K562 (cell line): Measurements from ENCODE around the gene ITK. TPM values are rescaled to one million over a fixed set of nuclear protein-coding genes. Genes with fewer than 3 reads are reported as not detected.

Source experiments
- ATAC-seq: fragments of 200-7000 bp; cut with Tn5 transposase; 3 replicates; pipeline ENCODE4 v1.9.1; 2020; ENCODE audit warnings: moderate library complexity
- BruUV-seq: library from RNA; stranded (reverse); fragments of 400-500 nt; replicated peaks from 2 replicates; lab custom pipeline; 2021; lab: Mats Ljungman, UMichigan
- CTCF ChIA-PET: fragments of 300-600 bp; formaldehyde crosslinking; extraction: SDS; loops from one replicate; lab custom pipeline; 2021; ENCODE audit warnings: low intra/inter-chr PET ratio; lab: Yijun Ruan, JAX
- POLR2A ChIA-PET: fragments of 300-600, 350-650 bp; sonication (Branson Sonifier 250); formaldehyde crosslinking; extraction: SDS; loops from one replicate; lab custom pipeline; 2021; ENCODE audit warnings: antibody characterized with exemption, inconsistent platforms; lab: Yijun Ruan, JAX
- DNase-seq, 4 experiments: peaks; one replicate each; pipeline versions ENCODE4 v3.0.0 to v3.0.0-alpha.2; 2011 to 2018; ENCODE audit warnings: low spot score in 3 of 4, mixed read lengths in 3 of 4; ENCODE audit errors: extremely low read depth in 1 of 4
- FAIRE-seq: peaks from 2 replicates; lab custom pipeline; 2011; peaks lifted over from hg19 to GRCh38; lab: Jason Lieb, UNC
- H2AFZ ChIP-seq: 2 replicates; pipeline ENCODE4 v1.6.0; 2011; ENCODE audit warnings: low read depth, low read length, control low read depth, inconsistent platforms
- H3K27ac ChIP-seq: fragments of 200-600 bp; 3 replicates; pipeline ENCODE4 v1.8.0; 2011; ENCODE audit warnings: low read depth, mild to moderate bottlenecking, control low read depth, inconsistent platforms, low read length, moderate library complexity, mixed read lengths; ENCODE audit errors: extremely low read depth
- H3K27me3 ChIP-seq, 2 experiments: fragments of 300-600 bp in 1 of 2; 2 replicates in 1 of 2; 3 replicates in 1 of 2; pipeline versions ENCODE4 v1.6.0 to v1.8.0; 2011; ENCODE audit warnings: inconsistent platforms in 2 of 2, low read length in 2 of 2, mild to moderate bottlenecking in 1 of 2, mixed read lengths in 1 of 2, moderate library complexity in 1 of 2; ENCODE audit not compliant: control insufficient read depth in 2 of 2, insufficient read depth in 2 of 2
- H3K36me3 ChIP-seq: fragments of 300-600 bp; 3 replicates; pipeline ENCODE4 v1.8.0; 2011; ENCODE audit warnings: mild to moderate bottlenecking, low read length, inconsistent platforms; ENCODE audit not compliant: control insufficient read depth, insufficient read depth
- H3K4me1 ChIP-seq, 2 experiments: fragments of 200-600 bp in 1 of 2; replicated peaks in 1 of 2; 2 replicates in 1 of 2; 3 replicates in 1 of 2; pipeline versions ENCODE4 v1.5.1 to v1.8.0; 2011; ENCODE audit warnings: inconsistent platforms in 2 of 2, low read length in 2 of 2, mild to moderate bottlenecking in 1 of 2, mixed read lengths in 1 of 2, moderate library complexity in 1 of 2; ENCODE audit not compliant: control insufficient read depth in 2 of 2, insufficient read depth in 2 of 2
- H3K4me2 ChIP-seq: 2 replicates; pipeline ENCODE4 v1.6.1; 2011; ENCODE audit warnings: low read length, control low read depth, inconsistent platforms, mixed read lengths; ENCODE audit not compliant: insufficient read depth
- H3K4me3 ChIP-seq: fragments of 200-600 bp; sonication (generic), shearing (Covaris generic); 2 replicates; pipeline ENCODE4 v1.5.1; 2016; ENCODE audit warnings: control low read depth, inconsistent platforms
- H3K79me2 ChIP-seq: fragments of 200-600 bp; 3 replicates; pipeline ENCODE4 v1.8.0; 2011; ENCODE audit warnings: low read length, inconsistent platforms; ENCODE audit not compliant: control insufficient read depth, insufficient read depth
- H3K9ac ChIP-seq, 2 experiments: 2 replicates each; pipeline versions ENCODE4 v1.6.0 to v1.6.1; 2011; ENCODE audit warnings: low read depth in 2 of 2, low read length in 2 of 2, control low read depth in 1 of 2, inconsistent platforms in 1 of 2, mild to moderate bottlenecking in 1 of 2, mixed read lengths in 1 of 2; ENCODE audit not compliant: insufficient read depth in 1 of 2
- H3K9me1 ChIP-seq: one replicate; pipeline ENCODE4 v1.6.0; 2011; ENCODE audit warnings: inconsistent platforms, mild to moderate bottlenecking, low read length, moderate library complexity; ENCODE audit not compliant: control insufficient read depth, insufficient read depth
- H3K9me3 ChIP-seq: replicated peaks from 2 replicates; pipeline ENCODE4 v1.5.1; 2011; ENCODE audit warnings: low read depth, low read length, inconsistent platforms; ENCODE audit not compliant: control insufficient read depth, insufficient read depth
- H4K20me1 ChIP-seq: replicated peaks from 2 replicates; pipeline ENCODE4 v1.6.1; 2011; ENCODE audit warnings: low read length, inconsistent platforms, mixed read lengths; ENCODE audit not compliant: control insufficient read depth, insufficient read depth
- BACH1 ChIP-seq: fragments of 200-800 bp; sonication (Bioruptor generic); IDR thresholded peaks from 2 replicates; pipeline ENCODE4 v1.6.1; 2016; ENCODE audit warnings: missing genetic modification characterization, missing compliant biosample characterization
- BRF1 ChIP-seq: IDR thresholded peaks from 3 replicates; pipeline ENCODE4 v1.6.1; 2011; ENCODE audit warnings: borderline replicate concordance, mild to moderate bottlenecking; ENCODE audit not compliant: insufficient read length; ENCODE audit errors: extremely low read depth
- CBX8 ChIP-seq: fragments of 200-600 bp; sonication (generic); IDR thresholded peaks from 2 replicates; pipeline ENCODE4 v1.6.1; 2012; ENCODE audit warnings: borderline replicate concordance, mixed run types, low read depth, mild to moderate bottlenecking, moderate library complexity, mixed read lengths, low read length, control low read depth, inconsistent platforms; ENCODE audit not compliant: poor library complexity, severe bottlenecking; ENCODE audit errors: extremely low read depth
- FOXO4 ChIP-seq: fragments of 450-650 bp; formaldehyde crosslinking; IDR thresholded peaks from 2 replicates; pipeline ENCODE4 v1.4.0; 2020; ENCODE audit warnings: mild to moderate bottlenecking, moderate library complexity
- GABPA ChIP-seq: fragments of 200-800 bp; sonication (Bioruptor generic); conservative IDR thresholded peaks from 2 replicates; pipeline ENCODE4 v1.6.1; 2016; ENCODE audit warnings: low read depth, missing genetic modification characterization, missing compliant biosample characterization
- HSF4 ChIP-seq: fragments of 250-450 bp; sonication (Bioruptor Pico); IDR thresholded peaks from 2 replicates; pipeline ENCODE4 v2.1.2; 2022; ENCODE audit warnings: mild to moderate bottlenecking, moderate library complexity, borderline replicate concordance
- KDM5B ChIP-seq: fragments of 200-600 bp; sonication (generic); IDR thresholded peaks from 2 replicates; pipeline ENCODE4 v1.6.1; 2012; ENCODE audit warnings: low read depth, mild to moderate bottlenecking, moderate library complexity, low read length, control low read depth, inconsistent platforms; ENCODE audit not compliant: insufficient replicate concordance
- L3MBTL2 ChIP-seq: fragments of 450-650 bp; IDR thresholded peaks from 2 replicates; pipeline ENCODE4 v1.6.1; 2016; ENCODE audit warnings: mild to moderate bottlenecking, moderate library complexity
- MLX ChIP-seq, 2 experiments: fragments of 450-650 bp in 1 of 2; sonication (generic) in 1 of 2; formaldehyde crosslinking; conservative IDR thresholded peaks; 2 replicates each; pipeline versions ENCODE4 v1.4.0 to v1.8.1; 2020 to 2022; ENCODE audit warnings: mild to moderate bottlenecking in 1 of 2, missing genetic modification reagents in 1 of 2
- NUFIP1 ChIP-seq: fragments of 450-650 bp; IDR thresholded peaks from 2 replicates; pipeline ENCODE4 v1.6.1; 2018; ENCODE audit not compliant: partially characterized antibody
- RFX1 ChIP-seq: fragments of 450-650 bp; IDR thresholded peaks from 2 replicates; pipeline ENCODE4 v1.6.1; 2016; ENCODE audit warnings: mild to moderate bottlenecking, moderate library complexity
- SMAD2 ChIP-seq: fragments of 150-350 bp; IDR thresholded peaks from 2 replicates; pipeline ENCODE4 v1.6.1; 2014; ENCODE audit warnings: low read depth, mild to moderate bottlenecking, low read length
- SRSF3 ChIP-seq: fragments of 200-400 bp; formaldehyde crosslinking; IDR thresholded peaks from 2 replicates; pipeline ENCODE4 v1.6.1; 2016; ENCODE audit warnings: mild to moderate bottlenecking, low read length, moderate library complexity; ENCODE audit not compliant: insufficient read depth
- TBL1XR1 ChIP-seq, 2 experiments: IDR thresholded peaks; 2 replicates each; pipeline ENCODE4 v1.6.1; 2012; ENCODE audit warnings: improper control_type of control experiment in 2 of 2, low read length in 2 of 2, mild to moderate bottlenecking in 1 of 2
- USF2 ChIP-seq: sonication (generic); formaldehyde crosslinking; IDR thresholded peaks from 2 replicates; pipeline ENCODE4 v1.5.0; 2020; ENCODE audit warnings: missing genetic modification reagents
- YY1 ChIP-seq, 3 experiments: IDR thresholded peaks; 2 replicates each; pipeline ENCODE4 v1.6.1; 2011; ENCODE audit warnings: low read length in 2 of 3, mild to moderate bottlenecking in 2 of 3, moderate library complexity in 2 of 3, borderline replicate concordance in 1 of 3, control low read depth in 1 of 3, low read depth in 1 of 3; ENCODE audit not compliant: insufficient read depth in 3 of 3, insufficient replicate concordance in 2 of 3, control insufficient read depth in 1 of 3, insufficient read length in 1 of 3; ENCODE audit errors: extremely low read depth in 1 of 3
- ZNF253 ChIP-seq: fragments of 250-450 bp; sonication (Bioruptor Pico); conservative IDR thresholded peaks from 2 replicates; pipeline ENCODE4 v1.6.1; 2021; ENCODE audit warnings: mild to moderate bottlenecking
- ZNF830 ChIP-seq: fragments of 250-450 bp; sonication (Bioruptor Pico); IDR thresholded peaks from 2 replicates; pipeline ENCODE4 v1.5.0; 2021; ENCODE audit warnings: mild to moderate bottlenecking
- WGBS: fragments of 100-300 bp; shearing (Covaris generic); methylation state at CpG from one replicate; pipeline ENCODE4 v1.1.6; 2016; ENCODE audit warnings: low coverage, mixed read lengths; ENCODE audit not compliant: insufficient coverage; ENCODE audit errors: missing lambda C conversion rate; 5-methylcytosine and 5-hydroxymethylcytosine counted together
- in situ Hi-C: fragments of 300-500 bp; cut with MboI; formaldehyde crosslinking; loops from 4 replicates; pipeline ENCODE4 v1.15.0; 2018; ENCODE audit warnings: inconsistent platforms, mixed read lengths
- intact Hi-C: fragments of 100-400 bp; cut with micrococcal nuclease; formaldehyde crosslinking; loops from 2 replicates; pipeline ENCODE4 v1.14.2; 2022
- polyA plus RNA-seq, 8 experiments: library from polyadenylated mRNA; depleted of rRNA in 4 of 8; stranded (reverse) in 5 of 8; unstranded in 3 of 8; fragments of >200 nt; fragmentation: Nextera tagmentation in 2 of 8; fragmentation: Illumina TruSeq in 1 of 8; extraction: Ambion mirVana in 2 of 8; extraction: Trizol in 1 of 8; gene quantifications; 2 replicates each; pipeline versions ENCODE4 v1.2.1 to v1.2.3, GENCODE V29; 2011 to 2014; ENCODE audit warnings: inconsistent platforms in 1 of 8, missing spikeins in 1 of 8
- total RNA-seq, 7 experiments: library from RNA; depleted of rRNA in 6 of 7; stranded (reverse); fragments of >200 nt in 6 of 7; fragmentation: Illumina TruSeq in 2 of 7; extraction: Trizol in 2 of 7; gene quantifications; 2 replicates each; pipeline versions ENCODE4 v1.2.1 to v1.2.3, GENCODE V29; 2011 to 2021; ENCODE audit warnings: low replicate concordance in 1 of 7

The ITK gene
- total and polyA plus RNA-seq, 9 of the 15 experiments (the other 6 are each of a cell fraction or from before 2014, with no cell fraction given) = 0.04 to 0.75 TPM; not detected in 7

- ChIA-PET POLR2A (interaction anchor here (1.6 kb wide), 1 partner anchor 11 kb away, joined by 5 read pairs; no protein-coding TSS in a partner anchor), CTCF (no interaction called here)
- intact Hi-C loops = no loop called here
- H3K27me3 ChIP-seq = no peaks in the 10 kb centered on the region
- DNase-seq (peak in 1 of 4 experiments; percentile 3), FAIRE-seq (no peak), ATAC-seq (no peak)
- H3K79me2 ChIP-seq = no peaks in the 10 kb centered on the region
- no peak overlapping the region for H3K27ac ChIP-seq
- H3K9me1 ChIP-seq = no peaks in the 10 kb centered on the region
- H3K4me1 ChIP-seq = no peaks in the 10 kb centered on the region; a peak in 1 of 5 replicates
- H3K4me3 ChIP-seq = no peak overlapping the region
- no peak overlapping the region for H3K9ac ChIP-seq
- H3K4me2 ChIP-seq = no peak overlapping the region
- no TSS peak for BruUV-seq
- in situ Hi-C loops = no loop called here
- H3K9me3 ChIP-seq = no peaks in the 10 kb centered on the region
- no peaks in the 10 kb centered on the region for H4K20me1 ChIP-seq
- no peak overlapping the region for H2AFZ ChIP-seq
- 4% methylated on average over 5 of the region's 5 CpGs for WGBS
- H3K36me3 ChIP-seq = no peaks in the 10 kb centered on the region
- TF ChIP-seq YY1 (IDR thresholded peaks at IDR 0.05; ENCODE audit: borderline replicate concordance in 1 of 3, control insufficient read depth in 1 of 3, extremely low read depth in 1 of 3, insufficient read depth in 3 of 3, insufficient read length in 1 of 3, insufficient replicate concordance in 2 of 3, low read depth in 1 of 3, low read length in 2 of 3) (no peak), FOXO4 (CRISPR knock-in tag) (no peak), MLX (CRISPR knock-in tag; conservative IDR thresholded peaks at IDR 0.05) (no peak), RFX1 (no peak), ZNF830 (CRISPR knock-in tag) (no peak), USF2 (CRISPR knock-in tag) (peak; percentile 27; the same call in 1 of the 2 replicates), ZNF253 (CRISPR knock-in tag) (no peak), TBL1XR1 (IDR thresholded peaks at IDR 0.05; ENCODE audit: low read length in 2 of 2) (no peak), GABPA (tag) (no peak), CBX8 (no peak), SRSF3 (no peak), KDM5B (no peak), BRF1 (no peak), SMAD2 (no peak), NUFIP1 (no peak), HSF4 (CRISPR knock-in tag) (no peak), L3MBTL2 (peak; percentile 21; the same call in 1 of the 2 replicates), BACH1 (no peak)
Observed at GRCh38 chr5:157215514-157216167, 35.0 kb downstream of the ITK start.
